DMS153 treated with DMSO at 0.1 percent for 48 hours (cell line): ENCODE data around the gene IPCEF1.

ENCODE experiments used
- DNase-seq: peaks from one replicate; lab custom pipeline; 2025; ENCODE audit not compliant: unreplicated experiment; lab: John Stamatoyannopoulos, UW

The IPCEF1 gene

GRCh38 chr6:154113392-154113791 is 243.2 kb downstream of the IPCEF1 start:
- no peak for DNase-seq

- DNase-seq: no peak
Measured at GRCh38 chr6:154112181-154112809, 244.3 kb downstream of the IPCEF1 start.

- DNase-seq: no peak
Measured at GRCh38 chr6:154111025-154111424, 245.6 kb downstream of the IPCEF1 start.

- DNase-seq: no peak
Measured at GRCh38 chr6:154106251-154106650, 250.4 kb downstream of the IPCEF1 start.
